Measurements from ENCODE around the gene INTS4.

- TF ChIP-seq EZH2phosphoT487 (conservative IDR thresholded peaks at IDR 0.05; ENCODE audit: low read length) (no peak), CTCF (IDR thresholded peaks at IDR 0.05; ENCODE audit: insufficient read depth, low read length, poor library complexity, severe bottlenecking) (no peak)
Observed at GRCh38 chr11:78034623-78035022, 40.2 kb upstream of the INTS4 start.

All from SU-DHL-6 (cell line).